Right ventricle myocardium inferior (tissue), 1 donor: ENCODE results near the gene LMOD1. TPM values are rescaled to one million over a fixed set of nuclear protein-coding genes. Genes with fewer than 3 reads are reported as not detected.
A peak's percentile ranks its signal among the peaks of the same experiment; 100 is the strongest.
"Not testable (repeated sequence)": the region's sequence is repeated elsewhere in the genome, so short reads cannot be mapped to it uniquely, and the experiment has no call there.

Experiments
- ATAC-seq: fragments of 200-7000 bp; cut with Tn5 transposase; one replicate; pipeline ENCODE4 v1.9.1; 2020; ENCODE audit warnings: mild to moderate bottlenecking, moderate library complexity
- DNase-seq: peaks from one replicate; pipeline ENCODE4 v3.0.0; 2021; ENCODE audit errors: missing footprints
- intact Hi-C: fragments of 100-400 bp; cut with DNase I; formaldehyde crosslinking; loops from one replicate; pipeline ENCODE4 v1.11.0; 2022
- long read RNA-seq: library from polyadenylated mRNA; unstranded; transcript quantifications from one replicate; pipeline ENCODE4 v2.0.0, GENCODE V29; 2021
- total RNA-seq: library from RNA; stranded (reverse); fragmentation: NEBNext Ultra II Directional; extraction: Animal tissue kit (Norgen Biotek cat#: 25700); gene quantifications from one replicate; pipeline ENCODE4 v1.2.1, GENCODE V29; 2021
- donor health status: DM: no; HTN: yes; CAD: no; lungs with severe emphysema.

The LMOD1 gene
- total RNA-seq: 10.8 TPM
- long read RNA-seq, partial matches to known transcripts: 2 of 6 reads
- long read RNA-seq, other reads (novel, unspliced or antisense): 3 of 6 reads

- ATAC-seq: peak; percentile 94
- intact Hi-C loops: no loop called here
- DNase-seq: peak; percentile 90
These were observed at the start of gene LMOD1 for GRCh38 chr1:201946224-201946908. Gene LMOD1 (minus strand): TSS chr1:201946548. CDS start chr1:201946340, 208 bp downstream.

- DNase-seq (no peak), ATAC-seq (peak; percentile 90)
- intact Hi-C loops: no loop called here
These were observed 44.1 kb upstream of the LMOD1 start for GRCh38 chr1:201990427-201990826.

- DNase-seq (no peak), ATAC-seq (no peak)
- intact Hi-C loops: no loop called here
These were observed 43.2 kb upstream of the LMOD1 start for GRCh38 chr1:201989354-201990128.

- DNase-seq (no peak), ATAC-seq (no peak)
- intact Hi-C loops: no loop called here
These were observed 42.3 kb upstream of the LMOD1 start for GRCh38 chr1:201988601-201989000.

- no peak for ATAC-seq
These were observed 39.0 kb upstream of the LMOD1 start for GRCh38 chr1:201985355-201985754.

GRCh38 chr1:201984446-201984845 lies 38.1 kb upstream of the LMOD1 start:
- intact Hi-C loops: no loop called here
- ATAC-seq: no peak
- no peak for DNase-seq

More at GRCh38 chr1:201985355-201985754, 39.0 kb upstream of the LMOD1 start:
- no peak for DNase-seq
- intact Hi-C loops: no loop called here

GRCh38 chr1:201983380-201983805 lies 37.0 kb upstream of the LMOD1 start:
- no peak for DNase-seq
- intact Hi-C loops: no loop called here
- no peak for ATAC-seq

GRCh38 chr1:201982623-201983379 lies 36.5 kb upstream of the LMOD1 start, which contains the start of gene RNPEP:
Gene RNPEP (plus strand): TSS chr1:201982648. CDS start chr1:201982667, 19 bp downstream.
- intact Hi-C loops: no loop called here
- peak; percentile 89 for DNase-seq

GRCh38 chr1:201982082-201982622 lies 35.8 kb upstream of the LMOD1 start:
- ATAC-seq (no peak), DNase-seq (peak; percentile 88)
- intact Hi-C loops: no loop called here

More at GRCh38 chr1:201982623-201983379, 36.5 kb upstream of the LMOD1 start, which contains the start of gene RNPEP:
- peak; percentile 91 for ATAC-seq

GRCh38 chr1:201970334-201971159 lies 24.2 kb upstream of the LMOD1 start:
- intact Hi-C loops: loop anchor here (5.0 to 10.0 kb wide), 2 partner anchors 143 to 436 kb away; partner anchors contain the start of genes IPO9 and NAV1
- ATAC-seq: no peak
- DNase-seq: no peak

GRCh38 chr1:201968202-201968925 lies 22.0 kb upstream of the LMOD1 start:
- no peak for ATAC-seq
- intact Hi-C loops: loop anchor here (5.0 kb wide), 1 partner anchor 261 kb away; no protein-coding TSS in a partner anchor
- no peak for DNase-seq

GRCh38 chr1:201966171-201966570 lies 19.8 kb upstream of the LMOD1 start:
- ATAC-seq (no peak), DNase-seq (no peak)
- intact Hi-C loops: loop anchor here (5.0 kb wide), 1 partner anchor 259 kb away; no protein-coding TSS in a partner anchor

- DNase-seq: no peak
- no peak for ATAC-seq
- intact Hi-C loops: no loop called here
These were observed 17.9 kb upstream of the LMOD1 start for GRCh38 chr1:201964261-201964660.

- DNase-seq, intact Hi-C loops, ATAC-seq: not testable (repeated sequence)
These were observed 16.0 kb upstream of the LMOD1 start for GRCh38 chr1:201962382-201962781.

- intact Hi-C loops: loop anchor here (5.0 kb wide), 1 partner anchor 61 kb away; no protein-coding TSS in a partner anchor
- no peak for ATAC-seq
- no peak for DNase-seq
These were observed 12.0 kb upstream of the LMOD1 start for GRCh38 chr1:201958348-201958747.

GRCh38 chr1:201955729-201956143 lies 9.4 kb upstream of the LMOD1 start:
- DNase-seq (no peak), ATAC-seq (no peak)
- intact Hi-C loops: loop anchor here (5.0 kb wide), 1 partner anchor 58 kb away; no protein-coding TSS in a partner anchor
